ENCODE results near the gene TMOD1.
"Not testable (repeated sequence)": the region's sequence is repeated elsewhere in the genome, so short reads cannot be mapped to it uniquely, and the experiment has no call there.

Gene TMOD1

DNA sequence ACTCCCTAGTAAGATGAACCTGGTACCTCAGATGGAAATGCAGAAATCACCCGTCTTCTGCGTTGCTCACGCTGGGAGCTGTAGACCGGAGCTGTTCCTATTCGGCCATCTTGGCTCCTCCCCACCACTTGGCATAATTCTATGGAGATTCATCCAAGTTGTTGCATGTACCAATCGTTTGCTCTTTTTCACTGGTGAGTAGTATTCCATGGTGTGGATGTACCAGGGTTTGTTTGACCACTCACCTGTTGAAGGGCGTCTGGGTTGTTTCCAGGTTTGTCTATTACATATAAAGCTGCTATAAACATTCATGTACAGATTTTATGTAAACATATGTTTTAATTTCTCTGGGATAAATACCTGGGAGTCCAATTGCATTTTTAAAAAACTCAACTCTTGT, 85.4 kb downstream of the TMOD1 start:
- in situ Hi-C loops (cut with MboI; ENCODE audit: low sequenced_read_pairs): not testable (repeated sequence)

DNA sequence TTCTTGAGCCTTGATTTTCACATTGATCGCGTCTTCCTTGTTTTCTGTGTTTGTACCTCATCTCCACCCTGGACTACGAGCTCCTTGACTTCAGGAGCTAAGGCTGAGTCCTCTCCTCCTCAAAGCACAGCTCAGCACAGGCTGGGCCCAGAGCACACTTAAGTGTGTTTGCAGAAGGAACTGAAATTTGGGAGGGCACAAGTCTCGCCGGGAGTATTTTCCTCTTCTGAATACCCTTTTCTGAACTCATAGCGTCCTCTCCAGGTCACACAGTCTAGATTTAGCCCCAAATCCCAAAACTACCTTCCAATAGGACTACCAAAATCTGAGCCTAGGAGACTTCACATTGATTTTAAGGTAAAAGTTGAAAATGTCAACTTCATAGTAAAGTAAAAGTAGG, 90.1 kb downstream of the TMOD1 start:
- in situ Hi-C loops (cut with MboI; ENCODE audit: low sequenced_read_pairs): no loop called here

DNA sequence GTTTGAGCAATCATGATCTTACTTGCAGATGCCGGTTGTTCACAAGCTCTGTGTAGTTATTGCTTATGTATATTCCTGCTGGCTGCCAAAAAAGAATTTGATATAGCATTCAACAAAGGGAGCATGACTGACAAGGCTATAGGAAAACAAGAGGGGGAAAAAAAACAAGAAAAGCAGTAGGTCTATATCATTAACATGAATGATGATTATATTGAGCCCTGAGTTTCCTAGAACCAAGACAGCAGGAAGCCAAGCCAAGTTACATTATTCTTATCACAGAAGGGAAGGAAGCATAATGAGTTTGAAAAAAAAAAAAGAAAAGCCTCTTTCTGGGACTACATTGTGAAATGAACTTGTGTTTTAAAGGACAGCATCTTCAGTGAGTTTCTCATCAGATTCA, 90.7 kb downstream of the TMOD1 start:
- in situ Hi-C loops (cut with MboI; ENCODE audit: low sequenced_read_pairs): no loop called here

DNA sequence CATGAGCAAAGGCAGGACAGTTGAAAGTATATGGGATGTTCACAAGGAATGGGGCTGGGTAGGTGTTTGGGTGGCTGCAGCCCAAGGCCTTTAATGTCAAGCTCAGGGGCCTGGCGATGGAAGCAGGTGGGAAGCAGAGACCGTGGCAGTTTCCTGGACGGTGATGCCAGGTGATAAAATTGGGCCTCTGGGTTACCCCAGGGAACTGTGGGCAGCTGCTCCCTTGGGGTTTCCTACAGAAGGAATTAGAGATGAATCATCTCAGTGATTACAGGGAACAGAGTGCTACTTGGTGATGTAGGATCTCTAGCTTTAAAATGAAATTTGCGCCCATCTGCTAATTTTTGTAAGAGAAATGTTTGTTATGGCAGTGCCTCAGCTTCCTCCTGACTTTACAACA, 92.5 kb downstream of the TMOD1 start:
- in situ Hi-C loops (cut with MboI; ENCODE audit: low sequenced_read_pairs): no loop called here

DNA sequence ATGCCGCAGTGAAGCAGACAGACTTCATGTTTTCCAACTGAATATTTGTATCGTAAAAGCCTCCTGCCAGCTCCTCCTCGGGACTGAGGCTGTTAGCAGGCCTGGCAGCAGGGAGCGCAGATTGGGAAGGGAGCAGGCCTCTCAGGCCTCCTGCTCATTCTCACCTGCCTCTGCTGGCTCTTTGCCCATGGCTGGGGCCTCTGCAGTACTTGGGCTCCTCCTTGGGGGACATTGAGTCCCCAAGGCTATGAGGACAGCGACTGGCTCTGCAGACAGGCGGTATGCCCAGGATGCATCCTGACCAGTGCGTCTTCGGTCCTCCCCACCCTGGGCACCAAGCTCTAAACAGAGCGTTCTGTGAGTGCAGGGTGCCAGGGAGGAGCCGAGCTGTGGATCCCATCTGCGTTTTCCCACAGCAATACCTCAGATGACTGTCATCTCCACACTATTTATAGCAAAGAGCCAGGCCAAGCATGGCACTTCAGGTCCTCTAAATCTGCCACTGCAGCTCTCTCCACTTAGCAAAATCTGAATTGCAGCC, 93.0 kb downstream of the TMOD1 start:
- in situ Hi-C loops (cut with MboI; ENCODE audit: low sequenced_read_pairs): no loop called here

DNA sequence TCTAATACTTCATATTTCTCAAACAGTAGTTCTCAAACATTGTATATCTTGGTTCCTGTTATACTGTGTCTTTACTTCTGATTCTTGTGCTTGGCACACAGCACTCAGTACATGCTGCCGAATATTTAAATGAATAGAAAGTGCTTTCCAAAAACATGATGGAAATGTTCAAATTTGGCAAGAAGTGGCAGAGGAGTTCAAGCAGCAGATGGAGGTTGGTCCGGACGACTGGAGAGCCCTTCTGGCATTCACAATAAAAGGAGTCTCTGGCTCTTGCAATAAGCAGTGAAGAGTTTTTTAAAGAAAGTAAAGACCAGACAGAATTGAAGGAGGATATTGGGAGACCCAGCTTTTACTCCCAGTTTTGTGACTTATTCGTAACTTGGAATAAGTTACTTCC, 95.4 kb downstream of the TMOD1 start:
- in situ Hi-C loops (cut with MboI; ENCODE audit: low sequenced_read_pairs): no loop called here

DNA sequence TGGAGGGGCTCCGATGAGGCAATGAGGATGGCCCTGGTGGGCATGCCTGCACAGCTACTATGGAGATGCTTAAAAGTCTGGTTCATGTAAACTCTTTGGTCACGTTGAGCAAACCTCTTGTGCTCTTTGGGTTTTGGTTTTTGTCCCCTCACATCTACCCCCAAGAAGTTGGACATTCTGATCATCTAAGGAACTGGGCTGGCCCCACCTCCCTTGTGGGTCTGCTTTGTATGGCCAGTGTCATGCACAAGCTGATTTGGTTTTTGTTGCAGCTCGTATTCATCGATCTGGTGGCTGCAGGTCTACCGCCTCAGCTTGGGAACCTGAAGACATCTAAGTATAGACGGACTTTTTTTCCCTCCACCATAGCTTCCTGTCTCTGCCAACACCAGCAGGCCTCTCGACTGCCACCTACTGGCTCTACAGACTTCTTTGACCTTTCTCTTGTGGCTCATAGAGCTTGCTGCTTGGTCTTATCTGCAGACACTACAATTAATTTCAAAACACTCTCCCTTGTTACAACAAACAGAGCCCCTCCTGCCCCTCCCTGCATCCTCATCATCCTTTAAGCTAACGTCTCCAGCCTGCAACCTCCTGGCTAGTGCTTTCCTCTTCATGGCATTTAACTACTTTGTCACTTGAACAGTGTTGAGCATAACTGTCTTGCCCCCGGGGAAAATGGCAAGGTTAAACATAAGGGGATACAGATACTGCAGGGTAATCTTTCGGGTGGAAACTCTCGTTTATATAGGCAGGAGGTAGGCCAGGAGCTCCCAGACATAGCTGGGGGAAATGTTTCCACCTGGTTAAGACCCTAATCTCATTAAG, 97.2 kb downstream of the TMOD1 start:
- in situ Hi-C loops (cut with MboI; ENCODE audit: low sequenced_read_pairs): no loop called here

DNA sequence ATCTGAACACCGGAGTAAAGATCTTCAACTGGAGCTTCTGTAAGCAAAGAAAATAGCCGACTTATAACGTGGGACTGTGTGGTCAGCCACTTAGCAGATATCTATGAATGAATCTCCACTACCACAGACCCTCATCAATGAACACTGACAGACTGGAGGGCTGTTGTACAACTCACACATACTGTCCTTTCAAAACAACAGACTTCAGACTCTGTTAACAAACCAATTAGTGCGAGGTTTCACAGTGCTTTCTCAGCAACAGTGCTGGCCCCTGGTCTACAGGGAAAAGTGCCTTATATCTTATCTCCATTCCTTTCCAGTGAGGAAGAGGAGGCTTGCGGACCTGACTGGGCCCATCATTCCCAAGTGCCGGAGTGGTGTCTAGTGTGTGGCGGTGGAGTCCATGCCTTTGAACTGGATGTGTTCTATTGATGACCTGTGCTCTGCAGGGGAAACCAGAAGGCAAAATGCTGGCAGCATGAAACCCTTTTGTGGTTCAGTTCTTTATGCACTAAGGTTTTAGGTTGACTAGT, 97.9 kb downstream of the TMOD1 start:
- in situ Hi-C loops (cut with MboI; ENCODE audit: low sequenced_read_pairs): no loop called here

DNA sequence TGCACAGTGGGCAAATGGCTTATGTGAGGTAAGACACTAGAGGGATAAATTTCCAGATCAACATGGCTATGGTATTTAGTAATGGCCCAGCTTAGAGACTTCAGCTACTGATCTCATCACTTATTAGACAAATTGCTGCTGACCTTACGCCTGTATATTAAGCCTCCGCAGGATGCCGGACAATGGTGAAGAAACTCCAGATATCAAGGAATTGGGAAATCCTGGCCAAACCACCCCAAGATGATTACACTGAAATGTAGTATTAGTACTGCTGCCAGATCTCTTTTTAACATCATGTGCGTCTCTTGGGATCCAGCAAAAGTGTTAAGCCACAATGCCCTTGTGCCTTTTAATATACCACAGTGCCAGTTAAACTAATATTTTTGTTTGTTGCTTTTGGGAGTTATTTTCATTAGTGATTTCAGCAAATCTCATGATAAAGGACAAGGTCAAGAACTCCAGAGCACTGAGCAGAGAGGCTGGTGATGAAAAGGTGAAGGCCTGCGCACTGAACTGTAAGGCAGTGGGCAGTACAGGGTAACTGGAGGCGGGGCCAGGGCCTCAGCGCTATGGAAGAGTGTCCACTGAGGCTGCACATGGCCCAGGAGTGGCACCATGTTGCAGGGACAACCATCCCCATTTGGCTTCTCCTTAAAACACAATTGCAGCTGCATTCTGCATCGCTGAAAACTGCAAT, 99.2 kb downstream of the TMOD1 start:
- in situ Hi-C loops (cut with MboI; ENCODE audit: low sequenced_read_pairs): loop anchor here (25.0 kb wide), 1 partner anchor 738 kb away; the partner anchor contains the start of gene ZNF782

DNA sequence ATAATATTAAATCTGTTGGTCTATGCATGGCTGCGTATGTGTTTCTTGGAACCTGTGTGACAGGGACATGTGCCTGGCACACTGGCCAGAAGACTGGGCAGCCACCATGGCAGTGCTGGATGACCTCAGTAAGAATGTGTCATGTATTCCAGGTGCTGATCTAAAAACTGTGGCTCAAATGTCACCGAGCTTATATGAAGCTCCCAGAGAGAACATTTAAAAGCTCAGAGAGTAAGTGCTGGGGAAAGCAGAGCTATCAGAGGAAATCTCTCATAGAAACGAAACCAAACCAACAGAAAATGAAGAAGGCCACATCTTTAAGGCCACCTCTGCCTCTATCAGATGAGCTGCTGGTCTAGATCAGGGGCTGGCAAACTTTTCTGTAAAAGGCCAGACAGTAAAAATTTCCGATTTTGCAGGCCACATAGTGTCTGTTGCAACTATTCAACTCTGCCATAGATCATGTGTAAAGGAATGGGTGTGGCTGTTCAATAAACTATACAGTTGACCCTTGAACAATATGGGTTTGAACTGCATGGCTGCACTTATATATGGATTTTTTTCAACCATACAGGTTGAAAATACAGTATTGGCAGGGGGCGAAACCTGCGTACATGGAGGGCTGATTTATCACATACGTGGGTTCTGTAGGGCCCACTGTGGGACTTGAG, 99.9 kb downstream of the TMOD1 start:
- in situ Hi-C loops (cut with MboI; ENCODE audit: low sequenced_read_pairs): loop anchor here (25.0 kb wide), 1 partner anchor 739 kb away; the partner anchor contains the start of gene ZNF782

DNA sequence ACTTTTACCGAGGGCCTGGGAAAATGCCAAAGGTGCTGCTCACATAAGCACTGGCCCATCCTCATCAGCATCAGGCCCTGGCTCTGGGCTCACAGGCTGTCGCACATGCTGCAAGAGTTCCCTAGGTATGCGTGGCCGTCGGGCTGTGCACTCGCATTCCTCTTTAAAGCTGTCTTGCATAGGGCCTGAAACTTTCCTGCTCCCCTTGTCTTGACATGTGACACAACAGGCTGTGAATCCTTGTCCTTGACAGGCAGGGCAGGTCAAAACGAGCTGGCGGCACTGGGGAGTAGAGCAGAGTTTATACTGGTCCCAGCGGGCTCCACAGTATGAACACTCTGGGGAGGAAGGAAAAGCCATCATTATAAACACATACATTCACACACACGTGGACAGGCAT, 101.0 kb downstream of the TMOD1 start:
- in situ Hi-C loops (cut with MboI; ENCODE audit: low sequenced_read_pairs): loop anchor here (25.0 kb wide), 1 partner anchor 740 kb away; the partner anchor contains the start of gene ZNF782

DNA sequence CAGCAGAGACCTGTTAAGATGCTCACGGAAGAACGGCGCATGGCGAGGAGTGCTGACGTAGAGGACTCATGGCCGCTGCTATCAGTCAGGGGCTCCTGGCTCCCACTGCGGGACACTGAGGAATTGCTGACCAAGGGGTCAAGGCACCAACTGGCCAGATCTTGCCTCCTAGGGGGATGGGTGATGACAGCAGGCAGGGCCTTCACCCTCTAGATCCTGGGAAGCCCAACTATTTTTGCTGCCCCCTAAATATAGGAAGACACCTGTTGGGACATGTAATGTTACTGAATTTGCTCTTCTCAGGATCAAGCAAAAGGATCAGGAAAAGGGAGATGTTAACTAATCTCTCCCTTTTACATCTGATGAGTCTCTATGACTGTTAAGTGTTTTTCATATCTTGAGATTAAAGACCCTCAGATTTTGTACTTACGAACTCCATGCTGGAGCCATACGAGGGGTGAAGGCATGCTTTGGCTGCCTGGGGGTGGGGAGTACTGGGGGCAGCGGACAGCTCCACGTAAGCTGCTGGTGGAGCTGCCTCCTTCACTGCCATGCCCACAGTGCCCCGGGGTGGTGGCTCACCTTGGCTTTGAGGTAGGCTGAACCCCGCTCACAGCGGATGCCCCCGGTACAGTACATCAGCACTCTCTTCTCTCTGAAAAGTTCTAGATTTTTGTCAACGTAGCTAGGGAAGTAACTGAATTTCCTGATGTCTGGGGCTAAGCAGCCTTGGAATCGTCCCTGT, 103.6 kb downstream of the TMOD1 start:
- in situ Hi-C loops (cut with MboI; ENCODE audit: low sequenced_read_pairs): loop anchor here (25.0 kb wide), 1 partner anchor 743 kb away; the partner anchor contains the start of gene ZNF782

DNA sequence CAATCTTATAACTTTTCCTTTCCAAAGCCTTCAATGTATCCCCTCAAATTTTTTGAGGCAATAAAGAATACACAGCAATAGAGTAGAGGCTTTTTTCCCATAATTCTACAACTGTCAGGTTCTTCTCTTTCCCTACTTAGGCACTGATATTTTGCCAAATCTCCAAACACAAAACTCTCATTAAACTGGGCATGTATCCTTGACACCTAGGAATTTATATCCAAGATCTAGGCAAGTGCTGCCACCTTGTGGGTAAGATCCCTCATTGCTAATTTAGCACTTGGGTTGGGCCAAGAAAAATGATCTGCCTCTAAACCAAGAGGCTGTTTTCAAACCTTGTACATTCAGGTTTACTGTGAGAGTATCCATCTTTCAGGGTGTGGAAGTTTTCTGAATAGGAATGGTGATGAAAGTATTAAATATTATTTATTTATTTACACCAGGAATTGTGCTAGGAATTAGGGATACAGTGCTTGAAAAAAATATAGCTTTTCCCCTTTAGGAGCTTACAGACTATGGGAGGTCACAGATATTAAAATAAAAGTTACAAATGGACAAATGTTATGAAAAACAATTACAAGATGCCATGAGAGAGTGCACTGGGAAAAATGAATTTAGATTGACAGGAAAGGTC, 114.1 kb downstream of the TMOD1 start:
- in situ Hi-C loops (cut with MboI; ENCODE audit: low sequenced_read_pairs): loop anchor here (10.0 to 25.0 kb wide), 2 partner anchors 231 to 753 kb away; partner anchors contain the start of gene ZNF782

DNA sequence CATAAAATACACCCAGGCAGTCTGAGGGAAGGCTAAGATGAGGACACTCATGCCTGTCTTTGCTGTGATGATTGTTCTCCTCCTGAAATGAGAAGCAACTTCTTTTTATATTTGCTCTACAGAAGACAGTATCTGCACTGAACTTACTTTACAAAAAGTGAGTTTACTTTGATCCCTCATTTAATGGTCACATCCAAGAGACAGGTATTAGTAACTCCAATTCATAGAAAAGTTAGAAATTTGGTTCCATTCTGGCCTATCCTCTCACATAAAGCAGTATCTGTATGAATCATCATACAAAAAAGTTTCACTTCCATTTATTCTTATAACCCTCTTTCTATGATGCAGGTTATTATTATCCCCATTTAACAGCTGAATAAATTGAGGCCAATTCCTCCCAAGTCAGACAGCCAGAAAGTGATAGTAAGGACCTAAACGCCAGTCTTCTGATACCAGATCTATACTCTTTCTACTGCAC, 116.5 kb downstream of the TMOD1 start:
- in situ Hi-C loops (cut with MboI; ENCODE audit: low sequenced_read_pairs): loop anchor here (10.0 to 25.0 kb wide), 2 partner anchors 233 to 756 kb away; partner anchors contain the start of gene ZNF782

DNA sequence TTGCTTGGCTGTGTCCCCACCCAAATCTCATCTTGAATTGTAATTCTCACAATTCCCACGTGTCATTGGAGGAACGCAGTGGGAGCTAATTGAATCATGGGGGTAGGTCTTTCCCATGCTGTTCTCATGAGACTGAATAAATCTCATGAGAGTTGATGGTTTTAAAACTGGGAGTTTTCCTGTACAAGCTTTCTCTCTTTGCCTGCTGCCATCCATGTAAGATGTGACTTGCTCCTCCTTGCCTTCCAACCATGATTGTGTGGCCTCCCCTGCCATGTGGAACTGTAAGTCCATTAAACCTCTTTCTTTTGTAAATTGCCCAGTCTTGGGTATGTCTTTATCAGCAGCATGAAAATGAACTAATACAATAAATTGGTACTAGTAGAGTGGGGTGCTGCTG, 118.6 kb downstream of the TMOD1 start:
- in situ Hi-C loops (cut with MboI; ENCODE audit: low sequenced_read_pairs): loop anchor here (25.0 kb wide), 1 partner anchor 758 kb away; the partner anchor contains the start of gene ZNF782

DNA sequence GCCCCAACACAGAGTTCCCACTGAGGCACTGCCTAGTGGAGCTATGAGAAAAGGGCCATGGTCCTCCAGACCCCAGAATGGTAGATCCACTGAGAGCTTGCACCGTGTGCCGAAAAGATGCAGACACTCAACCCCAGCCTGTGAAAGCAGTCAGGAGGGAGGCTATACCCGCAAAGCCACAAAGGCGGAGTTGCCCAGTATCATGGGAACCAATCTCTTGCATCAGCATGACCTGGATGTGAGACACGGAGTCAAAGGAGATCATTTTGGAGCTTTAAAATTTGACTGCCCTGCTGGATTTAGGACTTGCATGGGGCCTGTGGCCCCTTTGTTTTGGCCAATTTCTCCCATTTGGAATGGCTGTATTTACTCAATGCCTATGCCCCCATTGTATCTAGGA, 121.0 kb downstream of the TMOD1 start:
- in situ Hi-C loops (cut with MboI; ENCODE audit: low sequenced_read_pairs): loop anchor here (25.0 kb wide), 1 partner anchor 760 kb away; the partner anchor contains the start of gene ZNF782

DNA sequence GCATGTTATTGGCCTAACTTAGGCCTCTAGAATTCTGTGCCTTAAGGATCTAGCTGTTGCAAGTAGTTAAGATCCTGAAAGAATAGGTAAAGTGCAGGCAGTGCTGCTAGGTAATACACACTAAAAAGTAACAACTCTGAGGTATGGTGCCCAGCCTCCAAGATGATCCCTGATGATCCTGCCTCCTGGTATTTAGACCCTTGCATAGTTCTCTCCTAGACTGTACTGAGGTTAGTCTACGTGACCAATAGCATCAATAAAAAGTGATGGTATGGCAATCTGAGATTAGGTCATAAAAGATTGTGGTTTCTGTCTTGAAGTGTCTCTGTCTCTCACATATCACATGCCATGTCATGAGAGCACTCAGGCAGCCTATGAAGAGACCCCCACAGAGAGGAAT, 122.5 kb downstream of the TMOD1 start:
- in situ Hi-C loops (cut with MboI; ENCODE audit: low sequenced_read_pairs): loop anchor here (25.0 kb wide), 1 partner anchor 762 kb away; the partner anchor contains the start of gene ZNF782

DNA sequence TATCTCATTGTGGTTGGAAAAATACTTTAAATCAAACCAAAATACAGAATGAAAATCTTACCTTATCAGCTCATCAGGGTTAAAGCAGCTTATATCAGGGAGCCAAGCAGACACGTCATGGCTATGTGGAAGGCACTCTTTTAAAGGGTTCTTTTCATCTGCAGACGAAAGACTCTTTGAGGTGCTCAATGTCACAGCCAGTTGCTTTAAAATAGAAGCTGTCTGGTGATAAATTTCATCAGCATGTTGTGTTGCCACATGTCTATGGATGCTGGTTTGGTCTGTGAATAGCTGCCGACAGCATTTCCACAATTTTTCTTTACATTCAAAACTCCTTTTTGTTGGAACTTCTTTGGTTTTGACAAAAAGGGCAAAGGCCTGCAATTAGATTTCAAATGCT, 124.2 kb downstream of the TMOD1 start:
- in situ Hi-C loops (cut with MboI; ENCODE audit: low sequenced_read_pairs): no loop called here

DNA sequence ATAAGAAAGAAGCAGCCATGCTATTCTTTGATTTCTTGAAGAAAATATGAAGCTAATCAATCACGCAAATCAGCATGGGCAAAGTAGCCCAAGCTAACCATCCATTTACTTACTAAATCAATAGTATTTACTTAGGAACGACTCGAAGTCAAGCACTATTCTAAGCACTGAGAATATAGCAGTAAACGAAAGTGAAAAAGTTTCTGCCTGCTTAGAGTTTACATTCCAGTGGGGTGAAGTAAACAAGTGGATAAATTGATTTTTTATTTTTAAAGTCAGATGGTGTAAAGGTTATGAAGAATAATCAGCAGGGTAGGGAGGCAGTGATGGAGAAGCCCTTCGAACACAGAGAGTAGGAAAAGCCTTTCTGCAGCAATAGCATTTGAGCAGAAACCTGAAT, 126.2 kb downstream of the TMOD1 start:
- in situ Hi-C loops (cut with MboI; ENCODE audit: low sequenced_read_pairs): no loop called here
